ENCODE data around the gene C3orf20.

DNA sequence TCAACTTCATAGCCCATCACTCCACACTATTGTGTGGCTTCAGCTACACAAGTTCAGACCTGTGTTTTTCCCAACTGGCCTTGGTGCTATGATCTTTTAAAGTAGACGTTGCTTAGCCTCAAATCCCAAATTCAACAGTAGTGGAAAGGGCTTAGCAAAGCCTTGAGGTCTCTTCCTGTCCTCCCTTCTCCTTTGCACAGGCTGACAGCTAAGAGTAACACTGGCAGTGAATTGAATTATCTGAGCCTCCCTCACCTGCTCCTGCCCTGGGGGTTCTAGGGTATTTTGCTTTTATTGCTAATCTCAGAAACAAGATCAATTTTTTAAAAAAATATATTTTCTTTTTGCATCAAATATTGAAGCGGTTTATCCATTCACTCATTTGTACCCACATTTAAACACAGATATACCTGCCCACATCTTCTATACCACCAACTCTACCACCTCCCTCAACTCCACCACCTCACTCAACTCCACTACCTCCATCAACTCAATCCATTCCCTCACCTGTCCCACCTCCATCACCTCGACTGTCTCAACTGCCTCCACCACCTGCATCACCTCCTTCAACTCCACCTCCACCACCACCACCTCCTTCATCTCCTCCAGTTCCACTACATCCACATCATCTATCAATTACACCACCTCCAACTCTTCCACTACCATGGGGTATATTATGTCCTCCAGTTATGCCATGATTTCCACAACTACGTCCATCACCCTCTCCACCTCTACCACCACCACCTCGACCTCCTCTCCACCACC lies 133.7 kb downstream of the C3orf20 start:
- TF ChIP-seq, protein P1, sequence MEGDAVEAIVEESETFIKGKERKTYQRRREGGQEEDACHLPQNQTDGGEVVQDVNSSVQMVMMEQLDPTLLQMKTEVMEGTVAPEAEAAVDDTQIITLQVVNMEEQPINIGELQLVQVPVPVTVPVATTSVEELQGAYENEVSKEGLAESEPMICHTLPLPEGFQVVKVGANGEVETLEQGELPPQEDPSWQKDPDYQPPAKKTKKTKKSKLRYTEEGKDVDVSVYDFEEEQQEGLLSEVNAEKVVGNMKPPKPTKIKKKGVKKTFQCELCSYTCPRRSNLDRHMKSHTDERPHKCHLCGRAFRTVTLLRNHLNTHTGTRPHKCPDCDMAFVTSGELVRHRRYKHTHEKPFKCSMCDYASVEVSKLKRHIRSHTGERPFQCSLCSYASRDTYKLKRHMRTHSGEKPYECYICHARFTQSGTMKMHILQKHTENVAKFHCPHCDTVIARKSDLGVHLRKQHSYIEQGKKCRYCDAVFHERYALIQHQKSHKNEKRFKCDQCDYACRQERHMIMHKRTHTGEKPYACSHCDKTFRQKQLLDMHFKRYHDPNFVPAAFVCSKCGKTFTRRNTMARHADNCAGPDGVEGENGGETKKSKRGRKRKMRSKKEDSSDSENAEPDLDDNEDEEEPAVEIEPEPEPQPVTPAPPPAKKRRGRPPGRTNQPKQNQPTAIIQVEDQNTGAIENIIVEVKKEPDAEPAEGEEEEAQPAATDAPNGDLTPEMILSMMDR (IDR thresholded peaks at IDR 0.05), result no peak
- TF ChIP-seq POLR2A (IDR thresholded peaks at IDR 0.05), result no peak
